Hematopoietic multipotent progenitor cell treated with erythropoietin and hydrocortisone succinate and interleukin-3 and kit ligand, for 4 days (in vitro differentiated cells): ENCODE data around the gene ZNF536.
"Not testable (repeated sequence)": the region's sequence is repeated elsewhere in the genome, so short reads cannot be mapped to it uniquely, and the experiment has no call there.

ENCODE experiments used
- DNase-seq: peaks from one replicate; pipeline ENCODE4 v3.0.0-alpha.2; 2015

The ZNF536 gene

GRCh38 chr19:30342901-30343300, 29.3 kb upstream of the ZNF536 start:
- DNase-seq = no peak

DNA sequence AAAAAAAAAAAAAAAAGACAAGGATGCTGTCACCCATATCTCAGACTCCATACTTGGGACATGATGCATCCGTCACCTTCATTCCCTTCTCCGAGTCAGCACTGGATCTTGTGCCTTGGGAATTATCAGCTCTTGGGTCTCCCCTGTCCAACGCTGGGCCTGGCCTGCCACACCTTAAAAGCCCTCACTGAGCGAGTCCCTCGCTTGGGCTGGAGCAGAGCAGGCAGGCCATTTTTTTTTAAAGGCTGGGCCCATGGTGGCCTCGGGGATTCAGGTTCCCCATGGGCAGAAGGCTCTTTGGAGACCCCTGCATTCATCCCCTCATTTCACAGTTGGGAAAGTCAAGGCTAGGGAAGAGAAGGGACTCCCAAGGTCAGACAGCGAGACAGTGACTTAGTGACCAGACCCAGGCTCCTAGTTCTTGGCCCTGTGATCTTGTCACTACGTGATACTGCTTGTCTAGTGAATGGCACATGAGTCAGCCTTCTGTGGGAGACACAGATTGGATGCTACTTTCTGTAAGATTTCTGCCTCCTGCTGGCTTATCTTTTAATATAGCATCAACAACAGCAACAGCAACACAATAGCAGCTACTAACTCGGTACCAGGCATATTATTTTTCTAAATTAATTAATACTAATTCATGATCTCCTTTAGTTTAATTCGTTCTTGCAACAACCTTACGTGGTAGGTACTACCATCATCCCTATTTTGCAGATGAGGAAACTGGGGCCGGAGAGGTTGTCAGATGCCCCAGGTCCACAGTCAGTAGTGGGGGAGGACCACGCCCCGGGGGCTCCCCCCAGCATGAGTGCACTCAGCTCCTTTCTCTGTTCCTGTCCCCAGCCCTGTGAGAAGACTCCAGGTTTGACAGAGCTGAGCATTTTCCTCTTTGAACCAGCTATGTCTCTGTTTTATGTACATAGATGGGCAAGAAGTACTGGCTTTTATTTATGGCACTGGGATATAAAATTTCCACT, 27.4 kb upstream of the ZNF536 start:
- DNase-seq = no peak

GRCh38 chr19:30345686-30346085, 26.5 kb upstream of the ZNF536 start:
- DNase-seq = no peak

GRCh38 chr19:30346468-30346867, 25.7 kb upstream of the ZNF536 start:
- not testable (repeated sequence) for DNase-seq

- DNase-seq = no peak
Observed at GRCh38 chr19:30349131-30349730, 23.0 kb upstream of the ZNF536 start.

DNA sequence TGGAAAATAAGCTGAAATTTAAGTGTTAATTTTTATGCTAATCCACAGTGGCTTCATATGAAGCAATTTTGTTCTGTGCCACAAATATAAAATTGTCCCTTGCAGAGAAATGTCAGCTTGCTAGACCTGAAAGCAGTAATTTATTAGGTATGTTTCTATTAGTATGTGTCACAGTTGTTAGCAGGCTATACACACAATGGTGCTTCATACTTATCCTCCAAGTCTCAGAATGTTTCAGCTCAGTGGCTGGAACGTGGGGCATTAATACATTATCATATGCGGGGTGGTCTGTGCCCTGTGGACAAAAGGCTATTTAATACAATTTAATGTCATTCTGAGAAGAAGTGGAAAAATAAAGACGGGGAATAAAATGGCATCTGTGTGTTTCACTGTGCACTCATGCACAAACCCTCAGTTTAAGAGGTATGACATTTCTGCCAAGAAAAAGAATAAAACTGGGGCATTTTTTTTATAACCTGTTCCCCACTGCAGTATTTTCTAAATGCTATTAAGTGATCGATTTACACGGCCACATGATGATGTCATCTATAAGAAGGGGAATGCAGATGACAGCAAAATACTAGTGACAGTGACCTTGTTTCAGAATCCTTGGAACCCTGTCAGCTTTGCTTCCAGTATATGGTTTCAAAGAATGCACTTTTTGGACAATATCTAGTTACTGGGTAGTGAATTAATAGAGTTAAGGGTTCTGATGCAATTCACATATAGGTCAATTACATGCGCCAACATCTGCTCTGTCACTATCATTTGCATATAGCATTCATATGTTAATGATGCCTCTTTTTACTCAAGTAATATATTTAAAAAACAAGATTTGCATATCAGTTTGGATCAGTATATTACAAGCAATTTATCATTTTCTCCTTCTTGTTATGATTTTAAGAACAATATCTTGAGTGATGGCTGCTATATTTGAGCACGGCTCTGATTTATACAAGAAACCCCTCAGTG, 21.2 kb upstream of the ZNF536 start:
- DNase-seq = no peak

GRCh38 chr19:30351774-30352173, 20.4 kb upstream of the ZNF536 start:
- DNase-seq = no peak

- DNase-seq = no peak
Observed at GRCh38 chr19:30353394-30353945, 18.7 kb upstream of the ZNF536 start.

DNA sequence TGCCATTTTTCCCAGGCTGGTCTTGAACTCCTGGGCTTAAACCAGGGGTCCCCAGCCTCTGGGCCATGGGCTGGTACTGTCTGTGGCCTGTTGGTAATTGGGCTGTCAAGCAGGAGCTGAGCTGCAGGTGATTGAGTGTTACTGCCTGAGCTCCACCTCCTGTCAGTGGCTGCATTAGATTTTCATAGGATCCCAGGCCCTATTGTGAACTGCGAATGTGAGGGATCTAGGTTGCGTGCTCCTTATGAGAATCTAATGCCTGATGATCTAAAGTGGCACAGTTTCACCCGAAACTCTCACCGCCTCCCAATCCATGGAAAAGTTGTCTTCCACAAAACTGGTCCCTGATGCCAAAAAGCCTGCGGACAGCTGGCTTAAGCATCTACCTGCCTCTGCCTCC, 16.6 kb upstream of the ZNF536 start:
- no peak for DNase-seq

DNA sequence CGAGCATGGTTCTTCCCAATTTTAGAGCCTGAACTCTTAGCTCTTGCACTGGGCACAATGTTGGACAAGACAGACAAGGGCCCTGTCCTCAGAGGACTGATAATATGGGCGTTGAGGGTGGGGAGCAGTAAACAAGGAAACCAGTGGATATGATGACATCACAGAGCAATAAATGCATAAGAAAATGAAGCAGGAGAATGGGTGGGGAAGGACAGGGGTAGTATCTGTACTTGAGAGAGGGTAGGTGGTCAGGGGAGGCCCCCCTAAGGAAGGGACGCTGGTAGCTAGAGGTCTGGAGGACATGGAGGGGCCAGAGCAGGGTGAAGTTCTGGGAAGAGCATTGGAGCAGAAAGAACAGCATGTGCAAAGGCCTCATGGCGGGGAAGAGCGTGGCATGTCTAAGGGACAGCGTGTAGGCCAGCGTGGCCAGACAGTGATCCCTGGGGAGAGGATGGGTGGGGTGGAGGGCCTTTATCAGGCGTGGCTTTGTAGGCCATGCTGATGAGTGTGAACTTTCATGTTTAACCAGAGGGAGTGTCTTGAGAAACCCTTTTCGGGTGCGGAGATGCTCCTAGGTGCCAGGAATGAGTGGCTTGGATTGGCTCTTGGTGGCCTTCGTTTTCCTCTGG, 15.1 kb upstream of the ZNF536 start:
- no peak for DNase-seq

GRCh38 chr19:30357580-30357954, 14.6 kb upstream of the ZNF536 start:
- no peak for DNase-seq

DNA sequence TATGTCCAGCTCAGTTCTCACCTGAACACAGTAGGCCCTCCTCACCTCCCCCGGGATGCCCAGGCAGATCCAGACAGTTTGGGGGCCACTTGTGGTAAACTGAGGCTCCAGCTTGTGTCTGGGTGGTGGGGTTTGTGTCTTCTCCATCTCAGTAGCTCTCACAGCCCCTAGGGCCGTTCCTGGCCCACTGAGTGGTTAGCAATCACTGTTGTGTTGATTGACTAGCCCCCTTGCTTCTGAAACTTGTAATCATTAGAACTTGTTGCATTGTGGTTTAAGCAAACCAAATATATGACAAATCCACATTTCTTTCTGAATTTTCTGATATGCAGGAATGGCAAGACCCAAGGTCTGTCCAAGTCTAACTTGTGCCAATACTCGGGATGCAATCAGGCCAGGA, 13.9 kb upstream of the ZNF536 start:
- DNase-seq = no peak

DNA sequence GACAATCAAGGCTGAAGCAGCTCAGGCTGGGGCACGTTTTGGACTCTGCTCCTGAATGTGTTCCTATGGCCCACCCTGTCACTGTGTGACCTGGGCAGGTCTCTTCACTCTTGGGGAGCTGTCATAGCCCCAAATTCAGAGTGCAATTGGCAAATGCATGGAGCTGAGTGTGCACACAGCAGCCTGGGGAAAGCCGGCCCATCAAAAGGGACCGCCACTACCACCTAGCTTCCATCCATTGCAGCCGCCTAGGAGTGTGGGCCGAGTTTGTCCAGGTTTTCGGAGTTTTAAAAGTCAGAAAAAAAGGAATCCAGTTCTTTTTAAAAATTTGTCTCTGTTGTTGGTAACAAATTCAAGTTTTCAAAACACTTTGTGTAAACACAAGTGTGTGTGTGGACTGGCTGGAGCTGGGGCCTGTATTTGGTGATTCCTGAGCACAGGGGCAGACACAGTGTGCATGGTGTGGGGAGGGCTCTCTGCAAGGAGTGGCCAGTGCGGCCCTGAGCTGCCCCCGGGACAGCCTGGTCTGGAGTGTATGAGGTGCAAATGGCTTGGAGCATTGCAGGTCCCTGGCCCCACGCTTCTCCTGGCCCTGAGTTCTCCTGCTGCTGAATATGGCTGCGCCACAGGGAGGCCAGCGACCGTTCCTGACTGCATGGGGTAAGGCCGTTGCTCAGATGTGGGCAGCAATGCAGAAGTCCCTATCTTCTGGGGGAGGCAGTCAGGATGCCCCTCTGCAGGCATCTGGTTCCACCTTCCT, 13.2 kb upstream of the ZNF536 start:
- no peak for DNase-seq

GRCh38 chr19:30359936-30360335, 12.2 kb upstream of the ZNF536 start:
- no peak for DNase-seq

GRCh38 chr19:30360376-30361106, 11.6 kb upstream of the ZNF536 start:
- peak; percentile 36 for DNase-seq

GRCh38 chr19:30361107-30361447, 11.1 kb upstream of the ZNF536 start:
- DNase-seq = no peak

DNA sequence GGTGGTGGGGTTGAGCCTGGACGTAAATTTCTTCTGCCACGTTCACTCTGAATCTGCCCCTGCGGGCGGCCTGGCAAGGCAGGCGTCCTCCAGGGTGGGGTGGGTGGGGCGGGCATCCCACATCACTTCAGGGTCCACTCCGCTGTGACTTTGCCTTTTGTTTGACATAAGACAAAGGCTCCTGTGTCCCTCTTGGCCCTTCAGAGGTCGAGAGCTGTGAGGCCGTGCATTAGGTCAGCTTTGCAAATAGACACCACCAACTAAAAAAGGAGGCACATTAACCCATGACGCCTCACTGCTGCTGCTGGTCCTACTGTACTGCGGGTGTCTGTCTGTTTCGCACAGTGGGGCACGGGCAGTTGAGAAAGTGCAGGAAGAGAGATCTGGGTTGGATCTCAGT, 10.5 kb upstream of the ZNF536 start:
- no peak for DNase-seq

- no peak for DNase-seq
Observed at GRCh38 chr19:30362156-30362754, 9.9 kb upstream of the ZNF536 start.

- no peak for DNase-seq
Observed at GRCh38 chr19:30363073-30363472, 9.1 kb upstream of the ZNF536 start.
